ENCODE results near the gene ATXN1L.
"Not testable (repeated sequence)": the region's sequence is repeated elsewhere in the genome, so short reads cannot be mapped to it uniquely, and the experiment has no call there.

The ATXN1L gene

GRCh38 chr16:71845639-71846430, at the start of gene ATXN1L:
ATXN1L (plus strand) TSS chr16:71845976; CDS start chr16:71849741, 3,765 bp downstream.
- TF ChIP-seq CTCF (IDR thresholded peaks at IDR 0.05; ENCODE audit: extremely low read depth, missing control alignments): no peak
- DNase-seq (ENCODE audit: low spot score): peak; percentile 98

GRCh38 chr16:71796501-71797097, 49.2 kb upstream of the ATXN1L start:
- no peak for DNase-seq (ENCODE audit: low spot score)
- no peak for TF ChIP-seq CTCF (IDR thresholded peaks at IDR 0.05; ENCODE audit: extremely low read depth, missing control alignments)

DNA sequence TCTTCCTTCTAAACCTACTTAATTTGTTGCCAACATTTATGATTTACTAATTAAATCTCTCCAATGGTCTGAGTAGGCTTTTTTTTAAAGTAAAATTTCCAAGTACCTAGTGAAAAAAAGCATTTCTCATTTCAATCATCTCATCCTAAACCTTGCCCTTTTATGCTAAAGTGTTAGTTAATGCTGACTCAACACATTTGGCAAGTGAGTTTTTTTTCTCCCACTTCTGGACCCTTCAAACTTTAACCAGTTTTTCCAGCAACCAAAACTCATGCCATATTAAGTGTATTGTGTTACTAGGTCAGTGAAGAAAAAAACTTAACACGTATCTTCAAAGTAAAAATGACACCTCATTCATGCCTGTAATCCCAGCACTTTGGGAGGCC, 42.5 kb upstream of the ATXN1L start:
- TF ChIP-seq CTCF (IDR thresholded peaks at IDR 0.05; ENCODE audit: extremely low read depth, missing control alignments): no peak
- no peak for DNase-seq (ENCODE audit: low spot score)

- DNase-seq (ENCODE audit: low spot score): peak; percentile 53
- TF ChIP-seq CTCF (IDR thresholded peaks at IDR 0.05; ENCODE audit: extremely low read depth, missing control alignments): no peak
Observed at GRCh38 chr16:71807905-71808592, 37.7 kb upstream of the ATXN1L start.

DNA sequence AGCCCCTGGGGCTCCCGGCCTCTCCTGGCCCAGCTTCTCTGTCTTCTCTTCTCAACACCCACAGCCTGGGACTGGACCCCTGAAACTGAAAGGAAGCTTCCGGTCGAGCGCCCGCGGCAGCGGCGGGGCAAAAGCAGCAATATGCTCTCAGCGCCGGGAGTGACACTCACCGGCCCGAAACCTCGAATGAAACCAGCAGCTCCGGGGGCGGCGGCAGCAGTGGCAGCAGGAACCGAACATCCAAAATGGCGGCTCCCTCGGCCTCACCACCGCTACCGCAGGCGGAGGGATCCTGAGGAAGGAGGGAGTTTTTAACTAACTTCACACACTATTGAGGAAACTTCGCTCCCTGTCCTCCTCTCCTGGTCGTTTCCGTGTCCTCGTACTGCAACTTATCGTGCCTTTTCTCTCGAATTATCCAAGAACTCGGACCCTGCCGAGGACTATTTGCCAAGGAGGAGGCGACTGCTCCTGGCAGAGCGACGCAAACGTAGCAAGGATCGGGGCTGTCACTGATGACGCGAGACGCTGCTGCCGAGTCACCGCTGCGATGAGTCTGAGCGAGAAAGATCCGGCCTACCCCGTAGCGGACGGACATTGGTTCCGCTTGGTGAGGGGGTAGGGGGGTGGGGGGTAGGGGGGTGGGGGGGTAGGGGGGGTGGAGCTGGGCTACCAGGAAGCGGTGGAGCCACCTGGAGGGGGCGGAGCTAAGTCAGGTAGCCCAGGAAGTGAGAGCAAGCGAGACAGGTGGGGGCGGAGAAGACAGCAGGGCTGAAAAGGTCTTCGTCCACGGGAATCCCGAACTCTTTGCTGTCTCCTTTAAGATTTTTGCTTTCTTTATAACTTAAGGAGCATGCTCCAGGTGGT, 37.0 kb upstream of the ATXN1L start, which contains the start of gene AP1G1:
Gene AP1G1, minus strand, starts transcription at position 242 of the 867 bp plus-strand sequence. CDS start 19,355 bp downstream, outside the sequence.
- peak; percentile 92 for DNase-seq (ENCODE audit: low spot score)
- TF ChIP-seq CTCF (IDR thresholded peaks at IDR 0.05; ENCODE audit: extremely low read depth, missing control alignments): no peak

DNA sequence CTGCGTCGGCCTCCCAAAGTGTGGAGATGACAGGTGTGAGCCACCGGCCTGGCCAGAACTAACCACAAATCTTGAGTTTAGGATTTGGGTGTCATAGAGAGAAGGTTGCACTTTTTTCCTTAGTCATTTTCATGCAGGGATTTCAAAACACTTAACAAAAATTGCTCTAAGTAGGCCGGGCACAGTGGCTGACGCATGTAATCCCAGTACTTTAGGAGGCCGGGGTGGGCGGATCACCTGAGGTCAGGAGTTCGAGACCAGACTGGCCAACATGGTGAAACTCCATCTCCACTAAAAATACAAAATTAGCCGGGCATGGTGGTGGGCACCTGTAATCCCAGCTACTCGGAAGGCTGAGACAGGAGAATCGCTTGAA, 35.6 kb upstream of the ATXN1L start:
- not testable (repeated sequence) for DNase-seq (ENCODE audit: low spot score)

DNA sequence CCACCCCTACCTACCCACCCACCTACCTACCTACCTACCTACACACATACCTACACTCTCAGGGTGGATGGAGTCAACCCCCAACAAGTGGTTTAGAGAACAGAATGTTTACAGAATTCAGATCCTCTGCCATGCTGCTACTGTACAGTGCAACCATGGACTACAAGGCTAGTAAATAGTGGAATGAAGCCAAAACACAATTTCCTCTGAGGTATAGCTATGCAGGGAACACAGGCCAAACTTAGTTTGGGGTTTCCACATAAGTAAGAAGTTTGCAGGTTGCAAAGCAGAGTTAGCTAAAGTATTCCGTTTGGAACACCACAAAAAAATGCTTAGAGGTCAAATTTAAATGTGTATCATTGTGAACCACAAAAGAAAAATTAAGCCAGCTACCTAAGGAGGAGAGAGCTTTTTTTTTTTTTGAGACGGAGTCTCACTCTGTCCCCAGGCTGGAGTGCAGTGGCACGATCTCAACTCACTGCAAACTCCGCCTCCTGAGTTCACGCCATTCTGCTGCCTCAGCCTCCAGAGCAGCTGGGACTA, 34.4 kb upstream of the ATXN1L start:
- no peak for TF ChIP-seq CTCF (IDR thresholded peaks at IDR 0.05; ENCODE audit: extremely low read depth, missing control alignments)
- no peak for DNase-seq (ENCODE audit: low spot score)

DNA sequence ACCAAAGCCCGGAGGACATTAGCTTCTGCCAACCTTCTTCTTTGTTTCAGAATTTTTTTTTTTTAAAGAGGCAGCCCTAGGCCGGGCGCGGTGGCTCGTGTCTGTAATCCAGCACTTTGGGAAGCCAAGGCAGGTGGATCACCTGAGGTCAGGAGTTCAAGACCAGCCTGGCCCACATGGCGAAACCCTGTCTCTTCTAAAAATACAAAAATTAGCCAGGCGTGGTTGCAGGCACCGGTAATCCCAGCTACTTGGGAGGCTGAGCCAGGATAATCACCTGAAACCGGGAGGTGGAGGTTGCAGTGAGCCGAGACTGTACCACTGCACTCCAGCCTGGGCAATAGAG, 28.6 kb upstream of the ATXN1L start:
- not testable (repeated sequence) for DNase-seq (ENCODE audit: low spot score)

Measured in GM20000 (cell line).